Measurements from ENCODE around the gene ILF3. TPM values are rescaled to one million over a fixed set of nuclear protein-coding genes. Genes with fewer than 3 reads are reported as not detected.

Gene ILF3
- total RNA-seq (ENCODE audit: low replicate concordance): 44.9 and 93.1 TPM in 2 replicates

GRCh38 chr19:10653732-10654609 lies at the start of gene ILF3:
Gene ILF3, plus strand, starts transcription at chr19:10654346. Its CDS starts 16,260 bp downstream, at chr19:10670606.

GRCh38 chr19:10625003-10625761 lies 29.0 kb upstream of the ILF3 start, which contains the start of gene SLC44A2:
Gene SLC44A2, plus strand, starts transcription at chr19:10625553. Its CDS starts 81 bp downstream, at chr19:10625634.

GRCh38 chr19:10717356-10718204 lies 63.4 kb downstream of the ILF3 start, which contains the start of gene DNM2:
Gene DNM2, plus strand, starts transcription at chr19:10718079. Its CDS starts 164 bp downstream, at chr19:10718243.

Other genes with a start within 250 kb of the ILF3 start
- 2.5 and 2.9 TPM in 2 replicates for gene PDE4A, start 233.8 kb upstream of the ILF3 start, total RNA-seq (ENCODE audit: low replicate concordance)
- gene KEAP1, start 151.0 kb upstream of the ILF3 start, total RNA-seq (ENCODE audit: low replicate concordance): 71.8 and 163 TPM in 2 replicates
- gene S1PR5, start 136.9 kb upstream of the ILF3 start, total RNA-seq (ENCODE audit: low replicate concordance): 0.82 and 2.3 TPM in 2 replicates
- gene ATG4D, start 110.4 kb upstream of the ILF3 start, total RNA-seq (ENCODE audit: low replicate concordance): 6.3 and 19.0 TPM in 2 replicates
- 8.6 and 13.5 TPM in 2 replicates for gene KRI1, start 88.3 kb upstream of the ILF3 start, total RNA-seq (ENCODE audit: low replicate concordance)
- gene CDKN2D, start 85.4 kb upstream of the ILF3 start, total RNA-seq (ENCODE audit: low replicate concordance): 7.4 and 9.1 TPM in 2 replicates
- gene AP1M2, start 67.0 kb upstream of the ILF3 start, total RNA-seq (ENCODE audit: low replicate concordance): 2.5 TPM in 1 of 2 replicates, not detected in the other
- gene SLC44A2, start 28.8 kb upstream of the ILF3 start, total RNA-seq (ENCODE audit: low replicate concordance): 17.2 and 37.4 TPM in 2 replicates
- 31.3 and 58.2 TPM in 2 replicates for gene QTRT1, start 47.1 kb downstream of the ILF3 start, total RNA-seq (ENCODE audit: low replicate concordance)
- 82.4 and 88.9 TPM in 2 replicates for gene DNM2, start 63.7 kb downstream of the ILF3 start, total RNA-seq (ENCODE audit: low replicate concordance)
- gene TMED1, start 181.9 kb downstream of the ILF3 start, total RNA-seq (ENCODE audit: low replicate concordance): 34.6 and 50.7 TPM in 2 replicates
- gene C19orf38, start 194.1 kb downstream of the ILF3 start, total RNA-seq (ENCODE audit: low replicate concordance): 0.12 and 0.15 TPM in 2 replicates
- gene CARM1, start 217.2 kb downstream of the ILF3 start, total RNA-seq (ENCODE audit: low replicate concordance): 18.8 and 23.2 TPM in 2 replicates

Data from smooth muscle cell of the coronary artery (primary cell).